GM19324 (cell line): ENCODE data around the gene CATSPERZ.
"Not testable (repeated sequence)": the region's sequence is repeated elsewhere in the genome, so short reads cannot be mapped to it uniquely, and the experiment has no call there.

Experiments used
- ATAC-seq: cut with Tn5 transposase; IDR thresholded peaks from one replicate; pipeline ENCODE4 v1.9.1; 2021; ENCODE audit warnings: mild to moderate bottlenecking, moderate library complexity; ENCODE audit not compliant: unreplicated experiment, low FRiP score

Gene CATSPERZ

DNA sequence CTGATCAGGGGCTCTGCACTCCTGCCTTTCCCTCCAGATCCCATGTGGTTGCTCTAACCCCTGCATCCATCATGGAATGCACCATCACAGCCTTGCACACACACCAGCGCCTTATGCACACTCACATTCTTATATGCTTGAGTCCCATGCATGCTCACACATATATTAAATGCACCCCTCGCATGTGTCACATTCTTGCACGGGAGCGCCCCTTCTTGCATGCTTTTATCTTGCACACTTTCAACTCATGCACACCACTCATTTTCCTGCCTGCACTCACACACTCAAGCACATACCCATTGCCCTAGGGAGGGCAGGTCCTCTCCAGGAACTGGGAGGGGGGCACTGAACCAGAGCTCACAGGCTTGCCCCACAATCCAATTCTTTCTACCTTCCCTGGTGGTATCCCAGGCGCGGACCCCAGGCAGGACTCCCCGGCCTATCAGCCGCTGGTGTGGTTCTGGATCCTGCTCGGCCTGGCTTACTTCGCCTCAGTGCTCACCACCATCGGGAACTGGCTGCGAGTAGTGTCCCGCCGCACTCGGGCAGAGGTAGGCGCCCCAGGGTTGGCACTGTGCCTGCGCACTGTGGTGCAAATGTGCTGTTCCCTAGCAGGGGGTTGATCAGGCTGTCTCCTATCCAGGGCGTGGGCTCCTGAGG lies 2.3 kb upstream of the CATSPERZ start:
- ATAC-seq: no peak

DNA sequence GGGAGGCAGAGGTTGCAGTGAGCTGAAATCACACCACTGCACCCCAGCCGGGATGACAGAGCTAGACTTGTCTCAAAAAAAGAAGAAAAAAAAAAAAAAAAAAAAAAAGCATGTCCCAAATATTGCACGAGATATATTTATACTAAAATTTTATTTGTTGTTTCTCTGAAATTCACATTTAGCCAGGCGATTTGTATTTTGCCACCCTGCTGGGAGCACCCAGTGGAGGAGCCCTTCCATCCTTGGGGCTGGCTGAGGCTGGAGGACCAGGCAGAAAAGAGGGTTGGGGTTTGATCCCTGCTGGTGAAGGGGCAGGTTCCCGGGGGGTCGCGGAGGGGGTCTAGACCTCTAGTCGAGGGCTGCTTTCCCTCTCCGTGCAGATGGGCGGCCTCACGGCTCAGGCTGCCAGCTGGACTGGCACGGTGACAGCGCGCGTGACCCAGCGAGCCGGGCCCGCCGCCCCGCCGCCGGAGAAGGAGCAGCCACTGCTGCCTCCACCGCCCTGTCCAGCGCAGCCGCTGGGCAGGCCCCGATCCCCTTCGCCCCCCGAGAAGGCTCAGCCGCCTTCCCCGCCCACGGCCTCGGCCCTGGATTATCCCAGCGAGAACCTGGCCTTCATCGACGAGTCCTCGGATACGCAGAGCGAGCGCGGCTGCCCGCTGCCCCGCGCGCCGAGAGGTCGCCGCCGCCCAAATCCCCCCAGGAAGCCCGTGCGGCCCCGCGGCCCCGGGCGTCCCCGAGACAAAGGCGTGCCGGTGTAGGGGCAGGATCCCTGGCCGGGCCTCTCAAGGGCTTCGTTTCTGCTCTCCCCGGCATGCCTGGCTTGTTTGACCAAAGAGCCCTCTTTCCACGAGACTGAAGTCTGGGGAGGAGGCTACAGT lies 952 bp upstream of the CATSPERZ start:
- ATAC-seq: no peak

DNA sequence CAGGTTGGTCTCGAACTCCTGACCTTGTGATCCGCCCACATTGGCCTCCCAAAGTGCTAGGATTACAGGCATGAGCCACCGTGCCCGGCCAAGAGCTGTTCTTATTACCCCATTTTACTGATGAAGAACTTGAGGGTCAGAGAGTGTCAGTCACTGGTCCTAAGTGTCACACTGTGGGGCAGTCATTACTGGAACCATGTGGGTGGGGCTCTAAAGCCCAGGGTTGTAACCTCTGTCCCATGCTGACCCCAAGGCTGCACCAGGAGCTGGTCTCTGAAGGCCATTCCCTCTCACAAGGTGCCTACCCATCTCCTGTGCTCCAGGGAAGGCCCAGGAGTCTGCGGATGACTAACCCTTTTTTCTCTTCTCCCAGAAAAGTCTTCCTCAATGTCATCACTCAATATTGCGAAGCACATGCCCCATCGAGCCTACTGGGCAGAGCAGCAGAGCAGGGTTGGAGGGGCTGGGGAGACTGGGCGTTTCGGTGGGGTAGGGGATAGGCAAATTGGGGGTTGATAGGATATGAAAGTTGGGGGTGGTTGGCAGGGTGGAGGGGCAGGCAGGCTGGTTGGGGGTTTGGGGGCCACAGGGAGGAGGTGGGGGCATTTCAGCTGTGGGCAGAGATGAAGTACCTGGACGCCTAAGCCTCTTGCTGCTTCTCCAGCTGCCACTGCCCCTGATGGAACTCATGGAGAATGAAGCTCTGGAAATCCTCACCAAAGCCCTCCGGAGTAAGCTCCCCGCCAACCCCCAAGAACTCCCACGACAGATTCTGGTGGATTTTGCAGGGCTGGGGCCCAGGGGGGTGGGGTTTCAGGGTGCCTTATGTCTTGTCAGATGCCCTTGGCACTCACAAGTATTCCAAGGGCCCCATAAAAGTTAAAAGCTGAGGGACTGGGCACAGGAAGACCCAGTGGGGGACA lies 3.2 kb downstream of the CATSPERZ start:
- no peak for ATAC-seq

DNA sequence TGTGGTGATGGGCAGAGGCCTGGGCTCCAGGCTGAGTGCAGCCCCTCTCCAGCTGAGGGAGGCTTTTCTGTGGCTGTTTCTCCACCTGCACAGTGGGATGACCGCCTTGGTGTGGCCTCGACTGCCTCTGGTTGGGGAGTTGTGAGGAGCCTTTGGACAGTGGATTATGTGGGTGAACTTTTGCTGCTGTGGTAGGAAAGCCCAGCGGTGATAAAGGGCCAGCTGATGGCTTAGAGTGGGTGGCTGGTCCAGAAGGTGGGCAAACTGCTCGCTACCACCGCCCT lies 3.8 kb downstream of the CATSPERZ start:
- no peak for ATAC-seq

DNA sequence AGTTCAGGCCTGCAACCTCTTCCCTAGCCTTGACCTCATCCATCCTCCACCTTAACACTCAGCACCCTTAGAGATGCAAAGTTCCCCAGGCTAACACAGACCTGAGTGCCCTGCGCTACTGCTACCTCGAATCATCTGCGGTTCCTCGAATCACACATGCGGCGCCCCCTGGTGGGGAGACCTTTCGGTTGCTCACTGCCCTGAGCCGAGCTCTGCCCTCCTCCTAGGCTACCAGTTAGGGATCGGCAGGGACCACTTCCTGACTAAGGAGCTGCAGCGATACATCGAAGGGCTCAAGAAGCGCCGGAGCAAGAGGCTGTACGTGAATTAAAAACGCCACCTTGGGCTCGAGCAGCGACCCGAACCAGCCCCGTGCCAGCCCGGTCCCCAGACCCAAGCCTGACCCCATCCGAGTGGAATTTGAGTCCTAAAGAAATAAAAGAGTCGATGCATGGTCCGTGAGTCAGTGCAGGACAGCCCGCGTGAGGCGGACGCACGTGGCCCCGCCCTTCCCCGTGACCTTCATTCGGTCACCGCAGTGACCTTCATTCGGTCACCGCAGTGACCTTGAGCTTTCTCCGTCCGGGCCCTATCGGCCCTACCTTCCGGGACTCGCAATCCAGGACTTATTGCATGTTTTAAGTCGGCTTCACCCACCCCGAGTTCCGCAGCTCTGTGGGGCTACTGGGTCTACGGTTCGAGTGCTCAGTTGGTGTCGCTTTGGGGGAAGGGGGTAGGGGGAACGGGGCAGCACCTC lies 4.3 kb downstream of the CATSPERZ start:
- ATAC-seq: peak; percentile 24

DNA sequence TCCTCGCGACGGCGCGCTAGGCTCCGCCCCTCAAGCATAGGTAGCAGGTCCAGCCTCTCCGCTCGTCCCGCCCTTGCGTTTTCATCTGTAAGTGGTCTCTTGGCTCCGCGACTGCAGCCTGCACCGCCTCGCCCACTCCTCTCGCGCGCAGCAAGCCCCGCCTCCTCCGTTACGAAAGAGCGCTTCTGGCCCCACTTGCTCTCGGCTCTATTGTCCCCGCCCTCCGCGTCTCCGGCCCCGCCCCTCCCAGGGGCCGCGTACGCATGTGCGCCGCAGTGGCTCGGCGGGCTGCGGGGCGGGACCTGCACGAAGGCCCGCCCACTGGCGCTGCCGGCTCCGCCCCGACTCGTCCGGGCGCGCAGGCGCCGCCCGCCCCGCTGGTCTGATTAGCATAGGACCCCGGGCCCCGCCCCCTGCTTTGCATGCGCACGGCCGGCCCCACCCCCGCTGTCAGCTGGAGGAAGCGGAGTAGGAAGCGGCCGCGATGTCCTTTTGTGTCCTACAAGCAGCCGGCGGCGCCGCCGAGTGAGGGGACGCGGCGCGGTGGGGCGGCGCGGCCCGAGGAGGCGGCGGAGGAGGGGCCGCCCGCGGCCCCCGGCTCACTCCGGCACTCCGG lies 5.0 kb downstream of the CATSPERZ start, which contains the start of gene ESRRA:
Gene ESRRA, plus strand, starts transcription at position 450 of the 616 bp plus-strand sequence. CDS start 1,656 bp downstream, outside the sequence.
- ATAC-seq: peak; percentile 84

DNA sequence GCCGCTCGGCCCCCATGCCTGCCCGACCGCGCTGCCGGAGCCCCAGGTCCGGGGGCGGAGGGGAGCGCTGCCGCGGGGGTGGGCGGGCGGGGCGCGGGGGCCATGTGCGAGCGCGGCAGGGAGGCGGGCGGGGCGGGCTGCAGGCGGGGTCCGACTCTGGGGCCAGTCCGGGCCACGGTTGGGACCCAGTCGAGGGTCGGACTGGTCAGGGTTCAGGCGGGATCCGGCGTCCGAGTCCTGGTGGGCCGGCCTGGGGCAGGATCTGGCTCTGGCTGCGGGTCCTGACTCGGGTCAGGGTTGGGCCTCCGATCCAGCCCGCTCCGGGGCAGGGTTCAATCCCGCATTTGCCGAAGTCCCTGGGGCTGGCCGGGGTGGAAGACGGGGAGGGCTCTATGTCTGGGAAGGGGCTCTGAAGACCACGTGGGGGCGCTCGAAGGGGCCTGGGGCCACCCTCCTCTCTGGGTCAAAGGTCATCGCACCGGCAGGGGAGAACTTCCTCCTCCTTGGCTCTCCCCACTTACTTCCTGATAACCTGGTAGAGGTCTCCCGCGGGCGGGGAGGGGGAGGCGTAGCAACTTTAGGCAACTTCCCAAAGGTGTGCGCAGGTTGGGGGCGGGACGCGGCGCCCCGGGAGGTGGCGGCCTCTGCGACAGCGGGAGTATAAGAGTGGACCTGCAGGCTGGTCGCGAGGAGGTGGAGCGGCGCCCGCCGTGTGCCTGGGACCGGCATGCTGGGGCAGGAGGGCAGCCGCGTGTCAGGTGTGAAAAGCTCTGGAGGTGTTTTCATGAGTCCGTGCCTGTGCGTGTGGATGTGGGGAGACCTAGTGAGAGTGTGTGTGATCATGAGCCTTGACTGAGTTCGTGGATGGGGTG lies 5.8 kb downstream of the CATSPERZ start:
- ATAC-seq: peak; percentile 31

DNA sequence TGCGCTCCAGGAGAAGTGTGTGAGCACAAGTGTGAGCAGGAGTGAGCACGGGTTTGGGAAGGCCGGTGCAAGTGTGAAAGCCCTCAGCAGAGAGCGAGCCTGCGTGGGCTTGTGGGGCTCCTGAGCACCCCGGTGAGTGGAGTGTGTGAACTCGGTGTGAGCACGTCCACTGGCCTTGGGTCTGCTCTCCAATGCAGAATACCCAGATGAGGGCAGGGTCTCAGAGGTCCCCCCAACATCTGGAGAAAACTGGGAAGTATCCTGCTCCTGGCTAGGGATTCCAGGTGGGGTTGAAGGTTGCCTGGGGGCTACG lies 6.4 kb downstream of the CATSPERZ start:
- ATAC-seq: no peak

DNA sequence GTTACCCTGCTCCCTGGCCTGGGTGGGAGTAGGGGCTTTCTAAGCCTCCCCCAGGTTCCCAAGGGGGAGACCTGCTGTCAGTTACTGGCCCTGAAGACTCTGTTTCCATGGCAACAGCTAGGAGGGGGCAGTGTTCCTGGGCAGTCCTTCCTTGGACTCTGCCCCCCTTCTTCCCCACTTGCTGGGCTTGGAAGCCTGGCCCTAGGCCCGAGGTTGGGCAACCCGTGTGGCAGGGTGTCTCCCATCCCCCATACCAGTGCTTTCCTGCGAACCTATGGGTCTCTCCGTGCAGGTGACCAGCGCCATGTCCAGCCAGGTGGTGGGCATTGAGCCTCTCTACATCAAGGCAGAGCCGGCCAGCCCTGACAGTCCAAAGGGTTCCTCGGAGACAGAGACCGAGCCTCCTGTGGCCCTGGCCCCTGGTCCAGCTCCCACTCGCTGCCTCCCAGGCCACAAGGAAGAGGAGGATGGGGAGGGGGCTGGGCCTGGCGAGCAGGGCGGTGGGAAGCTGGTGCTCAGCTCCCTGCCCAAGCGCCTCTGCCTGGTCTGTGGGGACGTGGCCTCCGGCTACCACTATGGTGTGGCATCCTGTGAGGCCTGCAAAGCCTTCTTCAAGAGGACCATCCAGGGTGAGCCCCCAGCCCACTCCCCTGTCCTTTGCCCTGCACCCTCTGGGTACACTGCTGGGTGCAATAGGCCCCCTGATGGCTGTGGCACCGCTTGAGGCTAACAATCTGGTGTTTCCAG lies 6.9 kb downstream of the CATSPERZ start:
- no peak for ATAC-seq

DNA sequence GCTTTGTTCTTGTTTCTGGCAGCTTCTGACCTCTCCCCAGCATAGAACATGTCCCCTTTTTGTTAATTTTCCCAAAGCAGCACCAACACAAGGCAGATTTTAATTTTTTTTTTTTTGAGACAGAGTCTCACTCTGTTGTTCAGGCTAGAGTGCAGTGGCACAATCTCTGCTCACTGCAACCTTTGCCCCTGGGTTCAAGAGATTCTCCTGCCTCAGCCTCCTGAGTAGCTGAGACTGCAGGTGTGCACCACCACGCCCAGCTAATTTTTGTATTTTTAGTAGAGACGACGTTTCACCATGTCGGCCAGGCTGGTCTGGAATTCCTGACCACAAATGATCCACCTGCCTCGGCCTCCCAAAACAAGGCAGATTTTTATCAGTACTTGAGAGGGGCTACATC lies 7.6 kb downstream of the CATSPERZ start:
- ATAC-seq: not testable (repeated sequence)

DNA sequence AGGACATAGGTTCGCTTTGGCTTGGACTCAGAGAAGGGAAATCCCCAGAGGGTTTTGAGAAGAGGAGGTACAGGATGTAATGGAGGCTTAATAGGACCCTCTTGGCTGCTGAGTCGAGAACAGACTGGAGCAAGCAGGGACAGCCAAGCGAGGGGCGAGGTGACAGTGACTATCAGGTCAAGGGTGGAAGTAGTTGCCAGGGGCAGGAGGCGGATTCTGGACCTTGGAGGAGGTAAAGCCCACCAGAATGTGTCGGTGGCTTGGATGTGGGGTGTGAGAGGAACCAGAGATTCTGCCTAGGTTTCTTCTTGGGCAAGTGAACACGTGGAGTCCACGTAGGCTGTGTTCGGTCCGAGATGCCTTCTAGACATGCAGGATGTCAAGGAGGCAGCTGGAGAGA lies 12.8 kb downstream of the CATSPERZ start:
- ATAC-seq: no peak

DNA sequence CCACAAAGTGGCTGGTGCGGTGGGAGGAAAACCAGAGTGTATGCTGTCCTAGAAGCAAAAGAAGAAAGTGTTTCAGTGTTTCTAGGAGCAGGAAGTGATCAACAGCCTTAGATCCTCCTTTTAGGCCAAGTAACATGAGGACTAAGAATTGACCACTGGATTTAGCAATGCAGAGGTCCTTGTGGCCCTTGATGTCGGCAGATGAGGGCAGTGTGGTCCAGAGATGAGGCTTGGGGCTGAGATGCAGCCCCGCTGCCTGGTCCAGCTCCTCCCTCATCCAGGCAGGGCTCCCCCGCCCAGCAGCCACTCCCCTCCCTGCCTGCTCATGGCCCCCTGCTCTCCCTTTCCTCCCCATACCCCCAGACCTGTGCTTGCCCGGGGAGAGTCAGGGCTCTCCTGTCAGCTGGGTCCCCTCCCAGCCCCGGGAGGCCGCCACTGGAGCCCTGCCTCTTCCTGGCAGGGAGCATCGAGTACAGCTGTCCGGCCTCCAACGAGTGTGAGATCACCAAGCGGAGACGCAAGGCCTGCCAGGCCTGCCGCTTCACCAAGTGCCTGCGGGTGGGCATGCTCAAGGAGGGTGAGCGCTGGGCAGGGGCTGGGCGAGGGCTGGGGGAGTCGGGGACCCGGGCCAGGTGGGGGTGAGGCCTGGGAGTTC lies 13.5 kb downstream of the CATSPERZ start:
- ATAC-seq: no peak

DNA sequence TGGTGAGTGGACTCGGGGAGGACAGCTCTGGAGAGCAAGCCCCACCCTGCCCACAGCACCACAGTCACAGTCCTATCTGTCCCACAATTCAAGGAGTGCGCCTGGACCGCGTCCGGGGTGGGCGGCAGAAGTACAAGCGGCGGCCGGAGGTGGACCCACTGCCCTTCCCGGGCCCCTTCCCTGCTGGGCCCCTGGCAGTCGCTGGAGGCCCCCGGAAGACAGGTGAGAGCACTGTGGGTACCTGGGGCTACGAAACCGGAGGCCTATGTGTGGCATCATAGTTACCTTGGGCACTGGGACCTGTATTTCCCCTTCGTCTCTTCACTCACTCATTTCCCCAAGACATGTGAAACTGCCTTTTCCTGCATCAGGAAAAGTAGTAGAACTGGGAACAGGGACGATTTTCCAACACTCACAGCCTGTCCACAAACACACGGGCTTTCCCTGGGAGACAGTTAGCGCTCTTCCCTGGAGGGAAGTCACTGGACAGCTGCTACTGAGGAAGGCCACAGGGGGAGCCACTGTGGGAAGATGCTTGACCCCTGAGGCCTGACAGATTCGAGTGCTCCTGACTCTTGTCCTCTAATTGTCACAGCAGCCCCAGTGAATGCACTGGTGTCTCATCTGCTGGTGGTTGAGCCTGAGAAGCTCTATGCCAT lies 14.1 kb downstream of the CATSPERZ start:
- ATAC-seq: no peak

DNA sequence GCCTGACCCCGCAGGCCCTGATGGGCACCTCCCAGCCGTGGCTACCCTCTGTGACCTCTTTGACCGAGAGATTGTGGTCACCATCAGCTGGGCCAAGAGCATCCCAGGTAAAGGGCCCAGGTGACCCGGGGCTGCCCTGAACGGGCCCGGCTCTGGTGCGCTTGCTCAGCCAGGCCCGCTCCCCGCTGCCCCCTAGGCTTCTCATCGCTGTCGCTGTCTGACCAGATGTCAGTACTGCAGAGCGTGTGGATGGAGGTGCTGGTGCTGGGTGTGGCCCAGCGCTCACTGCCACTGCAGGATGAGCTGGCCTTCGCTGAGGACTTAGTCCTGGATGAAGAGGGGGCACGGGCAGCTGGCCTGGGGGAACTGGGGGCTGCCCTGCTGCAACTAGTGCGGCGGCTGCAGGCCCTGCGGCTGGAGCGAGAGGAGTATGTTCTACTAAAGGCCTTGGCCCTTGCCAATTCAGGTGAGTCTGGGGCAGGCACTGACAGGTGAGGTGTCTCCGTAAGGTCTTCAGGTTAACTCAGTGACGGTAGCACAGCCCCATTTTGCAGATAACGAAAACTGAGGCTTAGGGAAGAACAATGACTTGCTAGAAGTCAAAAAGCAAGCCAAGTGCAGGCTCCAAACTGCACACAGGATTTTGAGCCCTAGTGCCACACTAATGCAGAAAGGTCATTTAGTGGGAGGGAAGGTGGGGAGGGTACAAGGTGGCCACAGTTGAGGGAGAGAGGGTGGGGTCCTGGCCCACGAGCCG lies 14.8 kb downstream of the CATSPERZ start:
- ATAC-seq: no peak

DNA sequence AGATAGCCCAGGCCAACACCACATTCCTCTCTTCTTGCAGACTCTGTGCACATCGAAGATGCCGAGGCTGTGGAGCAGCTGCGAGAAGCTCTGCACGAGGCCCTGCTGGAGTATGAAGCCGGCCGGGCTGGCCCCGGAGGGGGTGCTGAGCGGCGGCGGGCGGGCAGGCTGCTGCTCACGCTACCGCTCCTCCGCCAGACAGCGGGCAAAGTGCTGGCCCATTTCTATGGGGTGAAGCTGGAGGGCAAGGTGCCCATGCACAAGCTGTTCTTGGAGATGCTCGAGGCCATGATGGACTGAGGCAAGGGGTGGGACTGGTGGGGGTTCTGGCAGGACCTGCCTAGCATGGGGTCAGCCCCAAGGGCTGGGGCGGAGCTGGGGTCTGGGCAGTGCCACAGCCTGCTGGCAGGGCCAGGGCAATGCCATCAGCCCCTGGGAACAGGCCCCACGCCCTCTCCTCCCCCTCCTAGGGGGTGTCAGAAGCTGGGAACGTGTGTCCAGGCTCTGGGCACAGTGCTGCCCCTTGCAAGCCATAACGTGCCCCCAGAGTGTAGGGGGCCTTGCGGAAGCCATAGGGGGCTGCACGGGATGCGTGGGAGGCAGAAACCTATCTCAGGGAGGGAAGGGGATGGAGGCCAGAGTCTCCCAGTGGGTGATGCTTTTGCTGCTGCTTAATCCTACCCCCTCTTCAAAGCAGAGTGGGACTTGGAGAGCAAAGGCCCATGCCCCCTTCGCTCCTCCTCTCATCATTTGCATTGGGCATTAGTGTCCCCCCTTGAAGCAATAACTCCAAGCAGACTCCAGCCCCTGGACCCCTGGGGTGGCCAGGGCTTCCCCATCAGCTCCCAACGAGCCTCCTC lies 15.7 kb downstream of the CATSPERZ start:
- not testable (repeated sequence) for ATAC-seq
